ENCODE data around the gene KCNQ1. TPM values are rescaled to one million over a fixed set of nuclear protein-coding genes. Genes with fewer than 3 reads are reported as not detected.

The KCNQ1 gene
- total and polyA plus RNA-seq, 2 of the 13 experiments (the other 11 are each of a cell fraction or from before 2014, with no cell fraction given) = 0.02 to 0.08 TPM

DNA sequence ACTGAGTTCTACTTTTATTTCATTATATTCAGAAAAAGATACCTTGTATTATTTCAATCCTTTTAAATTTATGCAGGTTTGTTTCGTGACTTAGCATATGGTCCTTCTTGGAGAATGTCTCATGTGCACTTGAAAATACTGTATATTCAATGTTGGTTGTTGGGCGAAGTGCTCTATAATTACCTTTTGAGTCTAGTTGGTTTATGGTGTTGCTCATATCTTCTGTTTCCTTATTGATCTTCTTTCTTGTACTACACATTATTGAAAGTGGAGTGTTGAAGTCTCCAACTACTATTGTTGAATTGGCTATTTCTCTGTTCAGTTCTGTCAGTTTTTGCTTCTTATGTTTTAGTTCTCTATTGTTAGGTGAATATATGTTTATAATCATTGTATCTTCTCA lies 164.5 kb downstream of the KCNQ1 start (continued):
- TF ChIP-seq, protein P1, sequence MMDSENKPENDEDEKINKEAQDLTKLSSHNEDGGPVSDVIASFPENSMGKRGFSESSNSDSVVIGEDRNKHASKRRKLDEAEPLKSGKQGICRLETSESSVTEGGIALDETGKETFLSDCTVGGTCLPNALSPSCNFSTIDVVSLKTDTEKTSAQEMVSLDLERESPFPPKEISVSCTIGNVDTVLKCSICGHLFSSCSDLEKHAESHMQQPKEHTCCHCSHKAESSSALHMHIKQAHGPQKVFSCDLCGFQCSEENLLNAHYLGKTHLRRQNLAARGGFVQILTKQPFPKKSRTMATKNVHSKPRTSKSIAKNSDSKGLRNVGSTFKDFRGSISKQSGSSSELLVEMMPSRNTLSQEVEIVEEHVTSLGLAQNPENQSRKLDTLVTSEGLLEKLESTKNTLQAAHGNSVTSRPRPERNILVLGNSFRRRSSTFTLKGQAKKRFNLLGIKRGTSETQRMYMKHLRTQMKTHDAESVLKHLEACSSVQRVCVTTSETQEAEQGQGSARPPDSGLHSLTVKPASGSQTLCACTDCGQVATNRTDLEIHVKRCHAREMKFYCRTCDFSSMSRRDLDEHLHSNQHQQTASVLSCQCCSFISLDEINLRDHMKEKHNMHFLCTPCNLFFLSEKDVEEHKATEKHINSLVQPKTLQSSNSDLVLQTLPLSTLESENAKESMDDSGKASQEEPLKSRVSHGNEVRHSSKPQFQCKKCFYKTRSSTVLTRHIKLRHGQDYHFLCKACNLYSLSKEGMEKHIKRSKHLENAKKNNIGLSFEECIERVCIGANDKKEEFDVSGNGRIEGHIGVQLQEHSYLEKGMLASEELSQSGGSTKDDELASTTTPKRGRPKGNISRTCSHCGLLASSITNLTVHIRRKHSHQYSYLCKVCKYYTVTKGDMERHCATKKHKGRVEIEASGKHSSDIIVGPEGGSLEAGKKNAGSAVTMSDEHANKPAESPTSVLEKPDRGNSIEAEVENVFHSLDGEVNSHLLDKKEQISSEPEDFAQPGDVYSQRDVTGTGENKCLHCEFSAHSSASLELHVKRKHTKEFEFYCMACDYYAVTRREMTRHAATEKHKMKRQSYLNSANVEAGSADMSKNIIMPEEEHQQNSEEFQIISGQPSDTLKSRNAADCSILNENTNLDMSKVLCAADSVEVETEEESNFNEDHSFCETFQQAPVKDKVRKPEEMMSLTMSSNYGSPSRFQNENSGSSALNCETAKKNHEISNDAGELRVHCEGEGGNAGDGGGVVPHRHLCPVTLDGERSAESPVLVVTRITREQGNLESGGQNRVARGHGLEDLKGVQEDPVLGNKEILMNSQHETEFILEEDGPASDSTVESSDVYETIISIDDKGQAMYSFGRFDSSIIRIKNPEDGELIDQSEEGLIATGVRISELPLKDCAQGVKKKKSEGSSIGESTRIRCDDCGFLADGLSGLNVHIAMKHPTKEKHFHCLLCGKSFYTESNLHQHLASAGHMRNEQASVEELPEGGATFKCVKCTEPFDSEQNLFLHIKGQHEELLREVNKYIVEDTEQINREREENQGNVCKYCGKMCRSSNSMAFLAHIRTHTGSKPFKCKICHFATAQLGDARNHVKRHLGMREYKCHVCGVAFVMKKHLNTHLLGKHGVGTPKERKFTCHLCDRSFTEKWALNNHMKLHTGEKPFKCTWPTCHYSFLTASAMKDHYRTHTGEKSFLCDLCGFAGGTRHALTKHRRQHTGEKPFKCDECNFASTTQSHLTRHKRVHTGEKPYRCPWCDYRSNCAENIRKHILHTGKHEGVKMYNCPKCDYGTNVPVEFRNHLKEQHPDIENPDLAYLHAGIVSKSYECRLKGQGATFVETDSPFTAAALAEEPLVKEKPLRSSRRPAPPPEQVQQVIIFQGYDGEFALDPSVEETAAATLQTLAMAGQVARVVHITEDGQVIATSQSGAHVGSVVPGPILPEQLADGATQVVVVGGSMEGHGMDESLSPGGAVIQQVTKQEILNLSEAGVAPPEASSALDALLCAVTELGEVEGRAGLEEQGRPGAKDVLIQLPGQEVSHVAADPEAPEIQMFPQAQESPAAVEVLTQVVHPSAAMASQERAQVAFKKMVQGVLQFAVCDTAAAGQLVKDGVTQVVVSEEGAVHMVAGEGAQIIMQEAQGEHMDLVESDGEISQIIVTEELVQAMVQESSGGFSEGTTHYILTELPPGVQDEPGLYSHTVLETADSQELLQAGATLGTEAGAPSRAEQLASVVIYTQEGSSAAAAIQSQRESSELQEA (CRISPR knock-in tag; IDR thresholded peaks at IDR 0.05; ENCODE audit: not compliant biosample characterization) = no peak
- TF ChIP-seq ZNF562 (CRISPR knock-in tag; IDR thresholded peaks at IDR 0.05; ENCODE audit: borderline replicate concordance) (no peak), NRL (CRISPR knock-in tag; IDR thresholded peaks at IDR 0.05; ENCODE audit: borderline replicate concordance) (no peak), PLRG1 (conservative IDR thresholded peaks at IDR 0.05) (no peak)

Measured in HepG2 (cell line).